ENCODE data around the gene CIAO2B.
"Not testable (repeated sequence)": the region's sequence is repeated elsewhere in the genome, so short reads cannot be mapped to it uniquely, and the experiment has no call there.

CIAO2B gene

DNA sequence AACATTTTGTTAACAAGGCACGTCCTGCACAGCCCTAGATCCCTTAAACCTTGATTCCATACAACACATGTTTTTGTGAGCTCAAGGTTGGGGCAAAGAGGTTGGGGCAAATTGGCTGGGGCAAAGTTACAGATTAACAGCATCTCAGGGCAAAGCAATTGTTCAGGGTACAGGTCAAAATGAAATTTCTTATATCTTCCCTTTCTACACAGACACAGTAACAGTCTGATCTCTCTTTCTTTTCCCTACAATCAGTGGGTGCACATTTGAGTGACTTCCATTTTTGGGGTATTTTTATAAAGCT lies 21.9 kb upstream of the CIAO2B start:
- DNase-seq: not testable (repeated sequence)

DNA sequence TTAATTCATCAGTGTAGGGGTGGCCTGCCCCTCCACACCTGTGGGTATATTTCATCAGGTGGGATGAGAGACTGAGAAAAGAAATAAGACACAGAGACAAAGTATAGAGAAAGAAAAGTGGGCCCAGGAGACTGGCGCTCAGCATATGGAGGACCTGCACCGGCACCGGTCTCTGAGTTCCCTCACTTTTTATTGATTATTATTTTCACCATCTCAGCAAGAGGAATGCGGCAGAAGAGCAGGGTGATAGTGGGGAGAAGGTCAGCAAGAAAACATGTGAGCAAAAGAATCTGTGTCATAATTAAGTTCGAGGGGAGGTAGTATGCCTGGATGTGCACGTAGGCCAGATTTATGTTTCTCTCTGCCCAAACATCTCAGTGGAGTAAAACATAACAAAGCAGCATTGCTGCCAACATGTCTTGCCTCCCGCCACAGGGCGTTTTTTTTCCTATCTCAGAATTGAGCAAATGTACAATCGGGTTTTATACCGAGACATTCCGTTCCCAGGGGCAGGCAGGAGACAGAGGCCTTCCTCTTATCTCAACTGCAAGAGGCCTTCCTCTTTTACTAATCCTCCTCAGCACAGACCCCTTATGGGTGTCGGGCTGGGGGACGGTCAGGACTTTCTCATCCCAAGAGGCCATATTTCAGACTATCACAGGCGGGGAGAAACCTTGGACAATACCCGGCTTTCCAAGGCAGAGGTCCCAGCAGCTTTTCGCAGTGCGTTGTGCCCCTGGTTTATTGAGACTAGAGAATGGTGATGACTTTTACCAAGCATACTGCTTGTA lies 21.4 kb upstream of the CIAO2B start:
- DNase-seq: not testable (repeated sequence)

DNA sequence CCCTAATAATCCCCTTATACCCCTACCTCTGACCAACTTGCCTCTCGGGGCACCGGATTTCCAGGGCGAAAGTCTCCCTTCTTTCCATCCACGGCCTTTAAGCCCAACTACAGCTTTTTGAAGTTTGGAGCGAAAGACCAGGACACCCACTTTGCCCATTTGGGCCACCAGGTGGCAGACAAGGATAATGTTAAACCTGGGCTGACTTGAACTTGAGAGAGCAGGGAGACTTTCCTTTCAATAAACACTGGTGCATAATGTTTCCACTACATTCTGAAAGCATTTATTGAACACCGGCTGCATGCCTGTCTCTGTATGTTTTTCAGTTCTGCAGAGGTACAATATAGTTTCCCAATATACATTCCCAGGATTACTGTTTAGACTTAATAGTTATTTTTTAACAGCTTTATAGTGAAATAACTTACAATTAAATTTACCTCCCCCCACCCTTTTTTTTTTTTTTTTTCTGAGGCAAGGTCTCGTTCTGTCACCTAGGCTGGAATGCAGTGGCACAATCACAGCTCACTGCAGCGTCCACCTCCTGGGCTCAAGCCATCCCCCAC lies 20.0 kb upstream of the CIAO2B start:
- peak in 52 of 58 donors; percentile 11 to 81 (median 45) for DNase-seq

DNA sequence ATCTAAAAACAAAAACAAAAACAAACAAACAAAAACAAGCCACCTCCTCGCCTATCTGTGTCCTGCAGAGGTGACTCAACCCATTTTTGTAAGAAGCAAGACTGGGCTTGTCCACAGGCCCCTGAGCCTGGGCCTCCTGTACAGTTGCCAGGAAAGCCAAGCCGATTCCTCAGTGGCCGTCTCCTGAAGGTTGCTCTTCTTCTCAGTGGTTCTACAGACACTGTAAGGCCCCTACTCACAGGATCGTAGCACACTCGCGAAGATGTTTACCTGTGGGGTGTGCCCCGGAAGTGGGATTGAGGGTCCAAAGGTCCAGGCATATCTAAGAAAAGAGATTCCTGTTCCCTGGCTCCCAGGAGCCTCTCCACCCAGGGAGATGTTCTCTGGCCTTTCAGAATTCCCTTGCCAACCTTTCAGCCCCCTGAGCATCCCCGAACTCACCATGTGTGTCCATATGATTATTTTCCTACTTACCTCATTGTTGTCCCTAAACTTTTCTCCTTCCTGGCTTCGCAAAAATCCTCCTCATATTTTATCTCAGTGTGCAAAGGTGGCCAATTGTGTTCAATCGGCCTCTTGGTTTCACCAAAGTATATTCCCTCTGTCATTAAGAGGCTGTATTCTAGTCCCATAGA lies 19.4 kb upstream of the CIAO2B start:
- no peak for DNase-seq

GRCh38 chr16:66952430-66953110 lies 18.4 kb upstream of the CIAO2B start:
- no peak for DNase-seq

- DNase-seq: no peak
Measured at GRCh38 chr16:66950971-66951790, 17.0 kb upstream of the CIAO2B start.

DNA sequence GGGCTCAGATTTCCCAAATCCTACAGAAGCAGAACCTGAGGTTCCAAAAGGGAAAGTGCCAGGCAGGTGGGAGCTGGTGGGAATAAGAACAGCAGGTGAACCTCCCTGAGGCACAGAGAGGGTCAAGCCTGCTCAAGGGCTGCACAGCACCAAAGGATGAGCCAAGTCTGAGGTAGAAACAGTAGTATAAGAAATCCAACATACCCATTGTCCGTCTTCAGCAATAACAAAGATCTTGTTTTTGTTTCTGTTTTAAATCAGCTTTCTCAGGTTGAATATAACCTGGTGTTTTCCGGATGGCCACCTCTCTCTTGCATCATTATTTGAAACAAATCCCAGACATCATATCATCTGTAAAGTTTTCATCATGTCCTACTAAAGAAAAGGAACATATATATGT lies 16.2 kb upstream of the CIAO2B start:
- no peak for DNase-seq

DNA sequence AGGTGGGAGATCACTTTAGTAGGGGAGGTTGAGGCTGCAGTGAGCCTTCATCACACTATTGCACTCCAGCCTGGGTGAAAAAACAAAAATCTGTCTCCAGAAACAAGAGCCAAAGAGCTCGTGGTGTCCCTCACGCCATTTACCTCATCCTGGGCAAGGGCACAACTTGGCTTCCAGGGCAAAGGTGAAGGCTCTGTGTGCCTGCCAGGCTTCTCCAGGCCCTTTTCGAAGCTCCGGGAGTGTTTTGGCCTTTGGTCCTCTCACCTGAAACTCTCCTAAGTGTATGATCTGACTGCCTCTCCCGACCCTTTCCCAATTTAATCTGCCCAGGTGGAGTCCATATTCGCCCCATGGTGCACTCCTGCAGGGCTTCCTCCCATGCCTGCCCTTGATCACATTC lies 15.3 kb upstream of the CIAO2B start:
- no peak for DNase-seq

DNA sequence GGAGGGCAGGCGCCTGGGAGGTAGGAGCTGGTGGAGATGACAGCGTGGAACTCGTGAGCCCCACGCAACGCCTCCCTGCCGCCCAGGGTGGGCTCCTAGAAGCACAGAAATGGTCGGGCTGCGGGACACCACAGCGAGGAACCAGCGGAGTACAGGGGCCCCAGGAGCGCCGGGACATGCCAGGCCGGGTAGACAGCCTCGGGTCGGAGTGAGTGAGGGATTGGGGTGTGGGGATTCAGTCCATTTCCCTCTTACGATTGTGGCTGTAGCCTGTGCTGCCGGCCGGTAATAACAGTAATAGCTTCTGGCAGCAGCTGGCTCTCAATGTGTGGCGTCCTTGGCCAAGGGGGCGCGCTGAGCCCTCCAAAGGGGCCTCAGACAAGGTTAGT lies 14.6 kb upstream of the CIAO2B start:
- DNase-seq: no peak

GRCh38 chr16:66948134-66948836 lies 14.1 kb upstream of the CIAO2B start:
- peak in 3 of 58 donors; percentile 23 to 43 (median 36) for DNase-seq

- DNase-seq: peak in 53 of 58 donors; percentile 9 to 87 (median 57)
Measured at GRCh38 chr16:66947302-66948065, 13.3 kb upstream of the CIAO2B start.

GRCh38 chr16:66946974-66947301 lies 12.7 kb upstream of the CIAO2B start:
- no peak for DNase-seq

DNA sequence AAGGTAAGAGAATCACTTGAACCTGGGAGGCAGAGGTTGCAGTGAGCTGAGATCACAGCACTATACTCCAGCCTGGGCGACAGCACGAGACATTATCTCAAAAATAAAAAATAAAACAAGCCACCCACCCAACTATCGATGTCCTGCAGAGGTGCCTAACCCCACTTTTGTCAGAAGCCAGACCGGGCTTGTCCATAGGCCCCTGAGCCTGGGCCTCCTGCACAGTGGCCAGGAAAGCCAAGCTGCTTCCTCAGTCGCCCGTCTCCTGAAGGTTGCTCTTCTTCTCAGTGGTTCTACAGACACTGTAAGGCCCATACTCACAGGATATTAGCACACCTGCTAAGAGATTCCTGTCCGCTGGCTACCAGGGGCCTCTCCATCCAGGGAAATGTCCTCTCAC lies 12.3 kb upstream of the CIAO2B start:
- DNase-seq: no peak

- no peak for DNase-seq
Measured at GRCh38 chr16:66945939-66946338, 11.7 kb upstream of the CIAO2B start.

- DNase-seq: not testable (repeated sequence)
Measured at GRCh38 chr16:66944971-66945370, 10.8 kb upstream of the CIAO2B start.

- no peak for DNase-seq
Measured at GRCh38 chr16:66944054-66944441, 9.8 kb upstream of the CIAO2B start.

DNA sequence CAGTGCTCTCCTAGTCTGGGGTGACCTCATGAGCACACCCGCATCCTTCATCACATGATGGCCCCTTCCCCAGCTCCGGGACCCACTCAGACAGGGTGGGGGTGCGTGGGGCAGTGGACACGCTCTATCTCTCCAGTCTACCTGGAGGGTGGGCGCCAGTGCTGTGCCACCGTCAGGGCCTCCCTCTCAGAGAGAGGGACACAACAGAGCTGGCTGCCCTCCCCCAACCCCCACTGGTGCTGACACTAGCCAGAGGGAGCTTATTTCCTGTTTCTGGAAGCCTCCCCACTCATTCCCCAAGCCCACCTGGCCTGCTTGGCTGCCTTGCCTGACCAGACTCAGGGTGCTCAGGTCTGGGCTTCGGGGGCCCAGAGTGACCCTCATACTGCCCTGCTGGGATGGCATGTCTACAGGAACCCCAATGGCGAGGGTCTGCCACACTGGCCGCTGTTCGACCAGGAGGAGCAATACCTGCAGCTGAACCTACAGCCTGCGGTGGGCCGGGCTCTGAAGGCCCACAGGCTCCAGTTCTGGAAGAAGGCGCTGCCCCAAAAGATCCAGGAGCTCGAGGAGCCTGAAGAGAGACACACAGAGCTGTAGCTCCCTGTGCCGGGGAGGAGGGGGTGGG lies 9.3 kb upstream of the CIAO2B start:
- DNase-seq: no peak

GRCh38 chr16:66942981-66943380 lies 8.8 kb upstream of the CIAO2B start:
- no peak for DNase-seq

- DNase-seq: no peak
Measured at GRCh38 chr16:66940236-66940635, 6.0 kb upstream of the CIAO2B start.

GRCh38 chr16:66939366-66939765 lies 5.2 kb upstream of the CIAO2B start:
- no peak for DNase-seq
